ENCODE data around the gene CBX1. TPM values are rescaled to one million over a fixed set of nuclear protein-coding genes. Genes with fewer than 3 reads are reported as not detected.

The CBX1 gene
- total and polyA plus RNA-seq, 2 of the 8 experiments (the other 6 are each of a cell fraction or from before 2014, with no cell fraction given): 38.7 to 173 TPM

DNA sequence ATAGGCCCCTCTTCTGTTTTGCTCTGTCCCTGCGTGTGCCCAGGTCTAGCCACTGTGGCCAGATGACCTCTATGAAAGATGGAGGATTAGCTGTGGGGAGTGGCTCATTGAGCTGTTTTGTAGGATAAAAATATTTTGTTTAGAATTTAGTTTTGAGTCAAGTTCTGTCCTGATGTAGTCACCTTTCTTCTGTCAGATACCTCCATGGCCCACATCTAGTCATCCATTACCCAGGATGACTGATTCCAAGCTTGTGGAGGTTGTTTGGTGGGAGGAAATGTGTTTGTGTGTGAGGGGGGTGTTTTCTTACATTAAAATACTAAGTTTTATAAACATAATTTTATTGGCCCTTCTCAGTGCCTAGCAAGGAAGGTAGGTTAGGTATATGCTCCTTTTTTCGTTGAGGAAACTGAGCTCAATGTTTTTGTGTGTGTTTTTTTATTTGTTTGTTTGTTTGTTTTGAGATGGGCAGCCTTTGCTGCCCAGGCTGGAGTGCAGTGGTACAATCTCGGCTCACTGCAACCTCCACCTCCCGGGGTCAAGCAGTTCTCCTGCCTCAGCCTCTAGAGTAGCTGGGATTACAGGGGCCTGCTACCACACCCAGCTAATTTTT lies 22.6 kb upstream of the CBX1 start:
- Histone ChIP-seq H2BK5ac (ENCODE audit: low read depth, low read length) (no peak overlapping the region), H3K79me1 (ENCODE audit: low read depth, low read length) (no peaks in the 10 kb centered on the region), H3K27me3 (replicated peaks in 1 of 4; ENCODE audit: control insufficient read depth in 3 of 4, extremely low read depth in 1 of 4, insufficient read depth in 3 of 4, low read length in 3 of 4) (no peaks in the 10 kb centered on the region), H2BK120ac (replicated peaks; ENCODE audit: low read depth, low read length) (no peak overlapping the region), H3K23me2 (ENCODE audit: low read depth, low read length) (no peaks in the 10 kb centered on the region), H3K56ac (replicated peaks; ENCODE audit: insufficient read length, low read depth, low read length) (no peak overlapping the region), H3K18ac (ENCODE audit: extremely low read depth, low read length) (no peak overlapping the region), H3K9ac (replicated peaks in 1 of 4; ENCODE audit: extremely low read depth in 1 of 4, low read depth in 3 of 4, low read length in 3 of 4) (no peak overlapping the region), H3K4me1 (replicated peaks in 1 of 4; ENCODE audit: control insufficient read depth in 3 of 4, insufficient read depth in 4 of 4, low read length in 3 of 4) (no peaks in the 10 kb centered on the region), H3K9me3 (ENCODE audit: insufficient read depth in 2 of 2, low read depth in 1 of 2, low read length in 1 of 2) (no peaks in the 10 kb centered on the region), H3K79me2 (ENCODE audit: control insufficient read depth in 1 of 2, insufficient read depth in 2 of 2, low read length in 2 of 2) (no peaks in the 10 kb centered on the region), H3K4me3 (ENCODE audit: extremely low read depth in 1 of 4, insufficient read depth in 2 of 4, low read depth in 3 of 4, low read length in 4 of 4) (no peak overlapping the region), H2BK15ac (ENCODE audit: low read length) (no peak overlapping the region), H2BK12ac (ENCODE audit: low read depth, low read length) (no peak overlapping the region), H3K4ac (replicated peaks; ENCODE audit: insufficient read length, low read depth, low read length) (no peak overlapping the region), H4K5ac (ENCODE audit: insufficient read length, low read depth, low read length) (no peak overlapping the region), H2AFZ (ENCODE audit: low read length) (no peak overlapping the region), H3K14ac (ENCODE audit: insufficient read length) (no peak overlapping the region), H4K8ac (ENCODE audit: extremely low read depth, insufficient read depth, low read length) (no peak overlapping the region), H2BK20ac (ENCODE audit: low read length) (no peak overlapping the region), H3K36me3 (ENCODE audit: control insufficient read depth in 2 of 4, insufficient read depth in 4 of 4, low read length in 3 of 4) (peaks cover 4 to 22% (median 17%) of the 10 kb centered on the region in 4 experiments; a peak in 7 of 8 replicates), H3K27ac (ENCODE audit: low read depth, low read length) (no peak overlapping the region), H3K4me2 (ENCODE audit: insufficient read depth in 1 of 2, low read depth in 2 of 2, low read length in 2 of 2) (no peak overlapping the region), H4K20me1 (replicated peaks in 1 of 2; ENCODE audit: control insufficient read depth in 1 of 2, insufficient read depth in 2 of 2, low read length in 2 of 2) (no peaks in the 10 kb centered on the region), H2AK5ac (ENCODE audit: low read depth, low read length) (no peak overlapping the region), H4K91ac (replicated peaks; ENCODE audit: insufficient read length, low read length) (no peak overlapping the region), H3K23ac (ENCODE audit: insufficient read length) (no peak overlapping the region)
- TF ChIP-seq TEAD4 (IDR thresholded peaks at IDR 0.05; ENCODE audit: low read depth, low read length): no peak
- TF ChIP-seq RNF2 (IDR thresholded peaks at IDR 0.05; ENCODE audit: borderline replicate concordance, low read depth, low read length, missing control alignments, poor library complexity, severe bottlenecking): no peak
- no peak for TF ChIP-seq YY1 (IDR thresholded peaks at IDR 0.05; ENCODE audit: low read depth, low read length)
- DNase-seq (ENCODE audit: low read depth in 1 of 2, low spot score in 2 of 2) (no peak), FAIRE-seq (no peak)
- ChIA-PET CTCF (ENCODE audit: partially characterized antibody) (interaction anchor here (0.7 to 4.6 kb wide), 17 partner anchors 9 to 689 kb away, joined by 3 to 18 read pairs (median 4); partner anchors contain the start of gene SNX11), POLR2A (ENCODE audit: partially characterized antibody) (interaction anchor here (0.8 to 2.2 kb wide), 6 partner anchors 15 to 75 kb away, joined by 3 to 10 read pairs (median 4); partner anchors contain the start of gene NFE2L1)
- 97% methylated on average over 4 of the region's 4 CpGs; no CpG with 5 or more reads in 1 of the 2 experiments for WGBS, 2 experiments (ENCODE audit: extremely low coverage in 1 of 2, insufficient coverage in 1 of 2, insufficient read length in 1 of 2, insufficient replicate concordance in 2 of 2, low coverage in 1 of 2, low lambda C conversion rate in 2 of 2, missing lambda C conversion rate in 1 of 2)
